Mononuclear cell (primary cell): ENCODE results near the gene PGC. TPM values are rescaled to one million over a fixed set of nuclear protein-coding genes. Genes with fewer than 3 reads are reported as not detected.
A peak's percentile ranks its signal among the peaks of the same experiment; 100 is the strongest.

Experiments used
- H3K27me3 ChIP-seq: 2 replicates; pipeline ENCODE4 v1.6.0; 2011; ENCODE audit warnings: low read length, control low read depth; ENCODE audit not compliant: insufficient read depth
- H3K4me1 ChIP-seq: 2 replicates; pipeline ENCODE4 v1.5.1; 2011; ENCODE audit warnings: mild to moderate bottlenecking, low read length, control low read depth; ENCODE audit not compliant: insufficient read depth
- H3K4me3 ChIP-seq: 2 replicates; pipeline ENCODE4 v1.5.1; 2011; ENCODE audit warnings: mild to moderate bottlenecking, low read length, moderate library complexity
- H3K9me3 ChIP-seq: 2 replicates; pipeline ENCODE4 v1.5.1; 2011; ENCODE audit warnings: low read depth, mild to moderate bottlenecking, control low read depth, low read length
- total RNA-seq: library from RNA; depleted of rRNA; stranded (reverse); fragments of >200 nt; gene quantifications from one replicate; pipeline ENCODE4 v1.2.3, GENCODE V29; 2012

PGC gene
- total RNA-seq, 1 donor, result 0.10 TPM

DNA sequence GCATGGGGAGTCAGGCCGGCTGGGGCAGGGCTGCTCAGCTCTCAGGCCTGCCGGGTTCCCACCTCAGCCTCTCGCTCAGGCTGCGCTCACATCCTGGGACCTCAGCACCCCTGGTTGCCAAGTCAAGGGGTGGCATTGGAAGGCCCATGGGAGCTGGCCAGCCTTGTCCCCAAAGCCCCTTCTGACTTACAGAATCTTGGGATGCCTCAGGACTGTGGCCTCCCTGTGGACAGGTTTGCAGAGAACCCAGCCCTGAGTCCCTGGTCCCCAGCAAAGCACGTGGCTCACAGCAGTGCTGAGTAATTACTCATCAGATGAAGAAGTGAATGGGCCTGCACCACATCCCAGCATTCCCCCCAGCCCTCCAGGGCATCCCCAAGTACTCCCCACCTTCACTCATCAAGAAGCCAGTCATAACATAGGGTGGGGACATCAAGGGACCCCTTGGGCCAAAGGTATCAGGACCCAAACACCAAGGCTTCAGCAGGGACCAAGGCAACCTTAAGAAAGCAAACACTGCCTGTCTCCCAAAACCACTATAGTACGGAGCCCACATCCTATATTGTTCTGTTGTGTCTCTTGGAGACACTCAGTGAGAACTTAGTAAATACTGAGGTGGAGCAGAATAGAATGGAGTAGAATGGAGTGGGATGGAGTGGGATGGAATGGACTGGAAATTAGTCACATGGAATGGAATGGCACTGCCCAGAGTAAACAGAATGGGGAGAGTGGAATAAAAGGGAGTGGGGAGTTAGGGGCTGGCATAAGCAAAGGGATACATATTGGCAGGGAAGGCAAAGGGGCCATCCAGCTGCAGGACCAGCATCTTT is 3.6 kb downstream of the PGC start:
- Histone ChIP-seq H3K9me3 (no peaks in the 10 kb centered on the region), H3K4me3 (no peak overlapping the region), H3K4me1 (no peaks in the 10 kb centered on the region), H3K27me3 (no peaks in the 10 kb centered on the region)

DNA sequence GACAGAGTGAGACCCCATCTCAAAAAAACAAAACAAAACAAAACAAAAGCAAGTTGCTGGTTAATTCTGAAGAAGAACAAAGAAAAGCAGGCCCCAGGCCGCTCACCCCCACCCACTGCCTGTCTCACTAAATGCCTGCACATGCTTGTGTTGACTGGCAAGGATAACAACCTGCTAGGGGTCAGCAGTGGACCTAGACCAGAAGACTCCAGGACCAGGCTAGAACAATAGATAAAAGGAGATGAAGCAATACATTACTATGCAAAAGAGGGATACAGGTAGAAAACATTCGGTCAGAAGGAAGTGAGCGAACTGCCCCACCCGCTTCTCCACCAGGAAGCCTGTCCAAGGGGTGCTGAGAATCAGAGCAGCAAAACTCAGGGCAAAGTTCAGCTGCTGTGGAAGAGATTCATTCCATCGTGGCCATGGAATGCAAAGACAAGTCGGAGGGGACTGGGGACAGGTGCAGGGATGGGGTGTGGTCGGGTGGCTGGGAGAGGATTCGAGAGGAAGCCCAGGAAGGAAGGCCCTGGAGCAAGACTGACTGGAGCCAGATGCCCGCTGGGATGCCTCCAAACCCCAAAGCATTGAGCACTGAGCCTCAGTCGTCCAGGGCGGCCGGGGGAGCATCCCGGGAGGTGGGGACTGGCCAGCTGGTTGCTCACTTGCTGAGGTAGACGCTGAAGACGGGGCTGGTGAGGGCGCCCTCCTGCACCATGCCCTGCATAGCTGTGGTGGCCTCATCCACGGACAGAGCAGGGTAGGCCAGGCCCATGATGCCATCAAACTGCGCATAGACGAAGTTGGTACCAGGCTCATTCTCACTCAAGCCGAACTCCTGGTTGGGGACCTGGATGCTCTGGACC is 5.3 kb downstream of the PGC start:
- no peaks in the 10 kb centered on the region for H3K4me1 ChIP-seq
- H3K9me3 ChIP-seq, result no peaks in the 10 kb centered on the region
- no peak overlapping the region for H3K4me3 ChIP-seq
- no peaks in the 10 kb centered on the region for H3K27me3 ChIP-seq

DNA sequence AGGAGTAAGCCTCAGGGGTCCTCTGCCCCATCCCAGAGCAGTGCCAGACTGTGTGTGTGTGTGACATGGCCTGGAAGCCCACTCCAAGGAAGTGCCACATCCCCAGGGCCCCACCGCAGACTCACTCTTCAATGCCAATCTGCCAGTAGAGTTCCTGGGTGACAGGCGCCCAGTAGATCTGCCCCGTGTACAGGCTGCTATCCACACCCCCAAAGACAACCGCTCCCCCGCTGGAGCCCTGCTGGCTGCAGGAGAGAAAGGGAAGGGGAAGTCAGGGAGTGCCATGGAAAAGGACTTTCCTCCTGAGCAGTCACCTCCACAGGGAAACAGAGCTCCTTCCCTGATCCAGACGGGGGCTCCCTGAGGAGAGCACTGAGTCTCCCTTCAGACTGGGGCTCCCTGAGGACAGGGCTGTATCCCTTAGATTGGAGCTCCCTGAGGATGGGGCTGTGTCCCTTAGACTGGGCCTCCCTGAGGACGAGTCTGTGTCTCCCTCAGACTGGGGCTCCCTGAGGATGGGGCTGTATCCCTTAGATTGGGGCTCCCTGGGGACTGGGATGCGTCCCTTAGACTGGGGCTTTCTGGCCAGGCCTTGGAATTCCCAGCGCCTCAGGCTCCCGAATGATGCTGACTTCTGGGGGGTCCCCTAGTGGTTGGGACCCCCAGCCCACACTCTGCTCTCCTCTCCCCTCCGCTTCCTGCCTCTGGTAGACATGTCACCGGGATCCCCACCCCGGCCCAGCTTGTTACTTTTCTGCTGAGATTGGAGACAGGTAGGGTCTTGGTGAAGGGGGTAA is 6.6 kb downstream of the PGC start:
- H3K9me3 ChIP-seq, result no peaks in the 10 kb centered on the region
- no peak overlapping the region for H3K4me3 ChIP-seq
- H3K4me1 ChIP-seq, result peaks cover 6% of the 10 kb centered on the region
- no peaks in the 10 kb centered on the region for H3K27me3 ChIP-seq

- Histone ChIP-seq H3K4me1 (peaks cover 6% of the 10 kb centered on the region), H3K27me3 (no peaks in the 10 kb centered on the region), H3K4me3 (no peak overlapping the region), H3K9me3 (no peaks in the 10 kb centered on the region)
Observed at GRCh38 chr6:41739041-41739440, 8.2 kb downstream of the PGC start.

DNA sequence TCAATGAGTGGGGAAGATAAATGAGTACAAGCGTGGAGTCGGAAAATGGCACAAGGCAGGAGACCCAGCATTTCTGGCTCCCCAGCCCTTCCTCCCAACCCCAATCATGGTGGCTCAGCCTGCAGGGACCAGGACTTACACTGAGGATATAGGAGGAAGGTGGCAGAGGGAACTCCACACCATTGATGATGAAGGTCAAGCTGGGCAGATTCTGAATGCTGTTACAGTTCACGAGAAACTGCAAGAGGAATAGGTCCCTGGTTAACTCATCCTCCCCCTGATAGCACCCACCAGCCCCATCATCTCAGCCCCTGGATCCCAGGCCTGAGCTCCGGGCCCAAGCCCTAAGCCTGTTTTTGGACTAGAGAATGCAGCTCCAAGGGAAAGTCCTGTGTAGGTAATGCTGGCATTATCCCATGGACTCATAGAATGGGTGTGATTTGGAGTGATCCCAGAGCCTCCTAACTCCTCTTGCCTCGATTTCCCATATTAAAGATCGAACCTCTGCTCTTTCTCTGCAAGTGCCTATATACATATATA is 9.5 kb downstream of the PGC start:
- Histone ChIP-seq H3K4me1 (peaks cover 20% of the 10 kb centered on the region), H3K9me3 (no peaks in the 10 kb centered on the region), H3K4me3 (no peak overlapping the region), H3K27me3 (no peaks in the 10 kb centered on the region)

- Histone ChIP-seq H3K9me3 (no peaks in the 10 kb centered on the region), H3K27me3 (no peaks in the 10 kb centered on the region), H3K4me3 (no peak overlapping the region), H3K4me1 (peaks cover 25% of the 10 kb centered on the region)
Observed at GRCh38 chr6:41736800-41737555, 10.2 kb downstream of the PGC start.

DNA sequence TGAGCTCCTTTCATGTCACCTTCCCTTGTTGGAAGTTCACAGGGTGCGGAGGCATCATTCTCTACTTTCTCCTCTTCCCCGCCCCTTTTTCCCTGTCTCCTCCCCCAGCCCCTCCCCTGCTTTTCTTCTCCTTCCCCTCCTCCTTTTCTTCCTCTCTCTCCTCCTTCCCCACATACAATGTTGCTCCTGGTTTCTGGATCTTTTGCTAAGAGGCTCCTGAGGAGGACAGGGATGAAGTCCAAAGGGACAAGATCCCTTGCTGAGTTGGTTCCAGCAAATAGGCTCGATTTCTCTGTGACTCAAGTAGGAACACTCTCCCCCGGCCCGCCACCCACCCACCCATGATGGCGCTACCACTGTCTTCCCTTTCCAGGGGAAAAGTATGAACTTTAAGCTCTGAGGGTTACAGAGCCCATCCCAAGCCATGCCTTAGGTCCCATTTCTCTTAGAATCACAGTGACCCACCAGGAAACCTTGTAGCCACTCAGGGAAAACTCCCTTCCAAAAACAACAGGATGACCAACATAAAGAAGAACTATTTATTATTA is 10.9 kb downstream of the PGC start:
- H3K4me1 ChIP-seq, result peaks cover 32% of the 10 kb centered on the region
- no peaks in the 10 kb centered on the region for H3K27me3 ChIP-seq
- no peak overlapping the region for H3K4me3 ChIP-seq
- no peaks in the 10 kb centered on the region for H3K9me3 ChIP-seq

GRCh38 chr6:41735427-41736185 is 11.6 kb downstream of the PGC start, which contains the start of gene TFEB:
Gene TFEB, minus strand, starts transcription at chr6:41735608. Its CDS starts 44,395 bp downstream, at chr6:41691213.
- Histone ChIP-seq H3K4me3 (peak within 1 kb of the TSS; percentile 81), H3K4me1 (peaks cover 39% of the 10 kb centered on the region), H3K27me3 (no peaks in the 10 kb centered on the region), H3K9me3 (no peaks in the 10 kb centered on the region)

- H3K9me3 ChIP-seq, result no peaks in the 10 kb centered on the region
- peaks cover 46% of the 10 kb centered on the region for H3K4me1 ChIP-seq
- no peaks in the 10 kb centered on the region for H3K27me3 ChIP-seq
- H3K4me3 ChIP-seq, result peak overlapping the region; percentile 81
Observed at GRCh38 chr6:41734666-41735426, 12.4 kb downstream of the PGC start.

DNA sequence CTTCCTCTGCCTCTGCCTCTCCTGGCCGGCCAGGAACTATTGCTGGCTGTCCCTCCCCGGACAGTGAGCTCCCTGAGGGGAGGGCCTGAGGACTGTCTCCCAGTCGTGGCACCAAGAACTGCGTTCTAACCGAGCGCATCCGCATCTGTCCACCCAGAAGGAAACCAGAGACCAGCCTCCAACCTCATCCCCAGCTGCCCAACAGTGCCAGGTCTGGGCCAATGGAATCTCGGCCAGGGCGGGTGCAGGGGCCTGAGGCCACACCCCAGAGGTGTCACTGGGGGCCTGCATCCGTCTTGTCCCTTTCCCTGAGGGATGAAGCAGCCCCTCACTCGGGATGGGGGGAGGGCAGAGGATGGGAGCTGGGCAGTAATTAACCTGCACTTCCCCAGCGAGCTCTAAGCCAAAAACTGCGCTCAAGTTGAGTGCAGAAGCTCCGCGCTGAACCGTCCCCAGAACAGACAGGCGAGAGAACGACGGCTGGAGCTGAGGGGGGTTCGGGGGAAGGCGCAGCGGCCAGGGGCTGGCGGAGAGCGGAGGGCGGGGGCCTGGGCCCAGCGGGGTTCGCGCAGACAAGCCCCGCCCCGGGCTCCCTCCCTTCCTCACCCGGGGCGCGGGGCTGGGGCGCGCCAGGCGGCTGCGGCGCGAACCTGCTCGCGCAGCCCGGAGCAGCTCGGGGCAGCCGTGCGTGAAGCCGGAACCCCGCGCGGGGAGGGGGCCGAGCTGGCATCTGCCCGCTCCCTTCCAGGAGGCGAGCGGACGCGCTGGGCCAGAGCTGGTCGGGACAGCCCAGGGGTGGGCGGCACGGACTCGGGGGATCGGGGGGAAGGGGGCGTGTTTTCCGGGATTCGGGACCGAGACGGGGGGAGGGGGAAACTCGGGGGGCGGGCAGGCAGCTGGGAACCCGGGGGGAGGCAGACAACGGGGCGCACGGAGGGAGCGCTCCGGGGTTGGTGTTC is 13.2 kb downstream of the PGC start:
- H3K4me3 ChIP-seq, result peak overlapping the region; percentile 81
- H3K27me3 ChIP-seq, result no peaks in the 10 kb centered on the region
- peaks cover 55% of the 10 kb centered on the region for H3K4me1 ChIP-seq
- H3K9me3 ChIP-seq, result no peaks in the 10 kb centered on the region

DNA sequence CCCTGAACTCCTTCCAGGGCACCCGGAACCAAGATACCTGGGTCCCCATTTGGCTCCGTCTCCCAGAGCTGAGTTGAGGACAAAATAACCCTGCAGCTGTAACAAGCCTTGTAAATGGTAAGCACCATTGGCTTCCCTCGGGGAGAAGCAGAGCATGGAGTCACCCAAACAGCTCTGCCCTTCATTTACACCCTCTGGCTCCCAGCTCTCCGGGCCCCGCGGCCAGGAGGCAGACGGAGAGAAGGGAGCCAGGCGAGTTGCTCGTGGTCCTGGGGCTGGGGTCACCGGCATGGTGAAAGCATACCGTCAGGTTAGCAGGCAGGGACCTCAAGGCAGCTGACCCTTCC is 13.9 kb downstream of the PGC start:
- H3K4me1 ChIP-seq, result peaks cover 62% of the 10 kb centered on the region

More for the DNA sequence above, 13.9 kb downstream of the PGC start:
- H3K9me3 ChIP-seq, result no peaks in the 10 kb centered on the region
- H3K4me3 ChIP-seq, result peak overlapping the region; percentile 81
- H3K27me3 ChIP-seq, result no peaks in the 10 kb centered on the region
